GM19043 (cell line): ENCODE data around the gene SLC30A5.
"Not testable (repeated sequence)": the region's sequence is repeated elsewhere in the genome, so short reads cannot be mapped to it uniquely, and the experiment has no call there.

Source experiments
- ATAC-seq: cut with Tn5 transposase; IDR thresholded peaks from one replicate; pipeline ENCODE4 v1.9.1; 2021; ENCODE audit warnings: low read depth; ENCODE audit not compliant: unreplicated experiment

Gene SLC30A5

GRCh38 chr5:69103521-69103920 lies 9.7 kb downstream of the SLC30A5 start:
- ATAC-seq = no peak

- peak; percentile 75 for ATAC-seq
Observed at GRCh38 chr5:69105996-69106906, 12.4 kb downstream of the SLC30A5 start.

- ATAC-seq = not testable (repeated sequence)
Observed at GRCh38 chr5:69108367-69108766, 14.6 kb downstream of the SLC30A5 start.

GRCh38 chr5:69113851-69114250 lies 20.0 kb downstream of the SLC30A5 start:
- ATAC-seq = no peak

- no peak for ATAC-seq
Observed at GRCh38 chr5:69115526-69115925, 21.7 kb downstream of the SLC30A5 start.

GRCh38 chr5:69129413-69129812 lies 35.6 kb downstream of the SLC30A5 start:
- ATAC-seq = no peak

- no peak for ATAC-seq
Observed at GRCh38 chr5:69130241-69130640, 36.4 kb downstream of the SLC30A5 start.

- no peak for ATAC-seq
Observed at GRCh38 chr5:69131304-69131703, 37.5 kb downstream of the SLC30A5 start.

GRCh38 chr5:69134126-69134525 lies 40.3 kb downstream of the SLC30A5 start:
- no peak for ATAC-seq

GRCh38 chr5:69136293-69136692 lies 42.5 kb downstream of the SLC30A5 start:
- ATAC-seq = peak; percentile 90

- ATAC-seq = not testable (repeated sequence)
Observed at GRCh38 chr5:69137208-69137607, 43.4 kb downstream of the SLC30A5 start.

- ATAC-seq = no peak
Observed at GRCh38 chr5:69137807-69138206, 44.0 kb downstream of the SLC30A5 start.

GRCh38 chr5:69138766-69139165 lies 45.0 kb downstream of the SLC30A5 start:
- ATAC-seq = no peak

GRCh38 chr5:69140239-69140638 lies 46.4 kb downstream of the SLC30A5 start:
- not testable (repeated sequence) for ATAC-seq

- no peak for ATAC-seq
Observed at GRCh38 chr5:69140827-69141226, 47.0 kb downstream of the SLC30A5 start.

GRCh38 chr5:69148576-69148975 lies 54.8 kb downstream of the SLC30A5 start:
- not testable (repeated sequence) for ATAC-seq

- ATAC-seq = no peak
Observed at GRCh38 chr5:69148981-69149675, 55.3 kb downstream of the SLC30A5 start.

- no peak for ATAC-seq
Observed at GRCh38 chr5:69149676-69150010, 55.8 kb downstream of the SLC30A5 start.

GRCh38 chr5:69152731-69153130 lies 58.9 kb downstream of the SLC30A5 start:
- ATAC-seq = no peak

GRCh38 chr5:69156456-69156855 lies 62.6 kb downstream of the SLC30A5 start:
- ATAC-seq = no peak

GRCh38 chr5:69158039-69158438 lies 64.2 kb downstream of the SLC30A5 start:
- ATAC-seq = no peak

GRCh38 chr5:69160651-69161050 lies 66.8 kb downstream of the SLC30A5 start:
- ATAC-seq = no peak
